Heart right ventricle (tissue), 16 donors: ENCODE results near the gene RAVER1. TPM values are rescaled to one million over a fixed set of nuclear protein-coding genes. Genes with fewer than 3 reads are reported as not detected.
"Not testable (repeated sequence)": the region's sequence is repeated elsewhere in the genome, so short reads cannot be mapped to it uniquely, and the experiment has no call there.

Experiments
- ATAC-seq, 8 donors: fragments of 200-7000 bp; cut with Tn5 transposase; one replicate each; pipeline ENCODE4 v1.9.1; 2020; ENCODE audit warnings: mild to moderate bottlenecking in 8 of 8, moderate library complexity in 8 of 8, moderate number of reproducible peaks in 1 of 8
- DNase-seq, 2 donors: peaks; one replicate each; pipeline ENCODE4 v3.0.0-alpha.2; 2020
- H3K27ac ChIP-seq, 10 donors: fragments of 200-600 bp; sonication (generic) in 2 of 10; one replicate each; pipeline versions ENCODE4 v1.5.0 to v1.8.0; 2020 to 2022; ENCODE audit warnings: mild to moderate bottlenecking in 3 of 10
- H3K27me3 ChIP-seq, 7 donors: fragments of 200-600 bp; one replicate each; pipeline ENCODE4 v1.8.0; 2021 to 2022; ENCODE audit warnings: mild to moderate bottlenecking in 2 of 7
- H3K36me3 ChIP-seq, 9 donors: fragments of 200-600 bp; sonication (generic) in 1 of 9; one replicate each; pipeline versions ENCODE4 v1.5.0 to v1.8.0; 2020 to 2022; ENCODE audit warnings: mild to moderate bottlenecking in 2 of 9
- H3K4me1 ChIP-seq, 9 donors: fragments of 200-600 bp; sonication (generic) in 1 of 9; one replicate each; pipeline versions ENCODE4 v1.5.0 to v1.8.0; 2020 to 2022; ENCODE audit warnings: mild to moderate bottlenecking in 4 of 9
- H3K4me3 ChIP-seq, 10 donors: fragments of 200-600 bp; sonication (generic) in 2 of 10; one replicate each; pipeline versions ENCODE4 v1.5.0 to v1.8.0; 2020 to 2022; ENCODE audit warnings: mild to moderate bottlenecking in 7 of 10, moderate library complexity in 2 of 10
- H3K9me3 ChIP-seq, 11 donors: fragments of 200-600 bp in 10 of 11; sonication (generic) in 2 of 11; one replicate each; pipeline versions ENCODE4 v1.5.0 to v1.8.0; 2013 to 2022; ENCODE audit warnings: mild to moderate bottlenecking in 2 of 11, control low read depth in 1 of 11, moderate library complexity in 1 of 11
- CTCF ChIP-seq, 9 donors: fragments of 200-600 bp; sonication (generic) in 2 of 9; IDR thresholded peaks; one replicate each; pipeline versions ENCODE4 v1.5.0 to v1.8.0; 2021 to 2022; ENCODE audit warnings: antibody characterized with exemption in 9 of 9, mild to moderate bottlenecking in 5 of 9, moderate library complexity in 1 of 9
- WGBS, 2 donors: extraction: QIAGEN DNeasy Blood & Tissue Kit; methylation state at CpG; one replicate each; pipeline ENCODE4 v1.1.7; 2013; ENCODE audit warnings: inconsistent platforms in 1 of 2; 5-methylcytosine and 5-hydroxymethylcytosine counted together
- intact Hi-C, 10 donors: fragments of 100-400 bp; cut with DNase I; formaldehyde crosslinking; loops; one replicate each; pipeline versions ENCODE4 v1.11.1 to v1.14.2; 2022
- polyA plus RNA-seq, 2 donors: library from polyadenylated mRNA; stranded (reverse); fragments of 200-250 nt; gene quantifications; one replicate each; pipeline ENCODE4 v1.2.3, GENCODE V29; 2013
- total RNA-seq, 10 donors: library from RNA; stranded (reverse); fragmentation: NEBNext Ultra II Directional in 3 of 10; extraction: Animal tissue kit (Norgen Biotek cat#: 25700) in 3 of 10; gene quantifications; one replicate each; pipeline versions ENCODE4 v1.2.1 to v1.2.4, GENCODE V29; 2021 to 2023
- donor health status: Arrhythmogenic right ventricular cardiomyopathy.
- donor health status: ischemic (EF 13 %, LVEDD 7.1; RV severe dilation, severe dysfunction).
- donor health status: healthy with polysubstance abuse.
- donor health status: DM: no; HTN: yes; CAD: no.
- donor health status: DM: no; HTN: no; CAD: no.
- donor health status: ischemic (EF 25% LVEDD 6.9; RV normal size, moderate dysfunction).
- donor health status: ischemic (EF 25% LVEDD 5.7; RV mildly dilated, moderate dysfunction).
- donor health status: healthy.
- donor health status: DM: yes; HTN: yes; CAD: no.
- donor health status: Ischemic cardiomyopathy.
- donor health status: ischemic (EF 35%, LVEDD 5.7; RV mildly dilated, moderate dysfunction).
- donor health status: nonischemic (EF 11% LVEDD 7.7; RV severe dilation, severe dysfunction).
- donor health status: DM: yes; HTN: yes; CAD: no.
- donor health status: PGD.
- donor health status: ischemic (EF 29% LVEDD 5.4; RV normal size, mild dysfunction).
- donor health status: nonischemic (EF 23%, LVEDD 6.1; RV moderate dilation, normal function).

Gene RAVER1
- total and polyA plus RNA-seq, 12 donors = 5.1 to 16.9 (median 12.2) TPM

GRCh38 chr19:10368101-10368803 is 34.9 kb upstream of the RAVER1 start:
- H3K4me1 ChIP-seq = peaks cover 0 to 8% (median 0%) of the 10 kb centered on the region in 9 donors
- no peaks in the 10 kb centered on the region for H3K27me3 ChIP-seq
- no peak for TF ChIP-seq CTCF (IDR thresholded peaks at IDR 0.05)
- ATAC-seq (no peak), DNase-seq (no peak)
- no peak overlapping the region for H3K4me3 ChIP-seq
- intact Hi-C loops = no loop called here
- H3K36me3 ChIP-seq = peaks cover 7 to 100% (median 32%) of the 10 kb centered on the region in 9 donors
- 94 to 95% methylated on average over 15 of the region's 15 CpGs for WGBS, 2 donors
- H3K9me3 ChIP-seq = no peaks in the 10 kb centered on the region
- H3K27ac ChIP-seq = no peak overlapping the region

GRCh38 chr19:10366950-10367512 is 33.7 kb upstream of the RAVER1 start:
- H3K4me1 ChIP-seq, H3K27ac ChIP-seq, ATAC-seq, DNase-seq, H3K4me3 ChIP-seq, H3K27me3 ChIP-seq, H3K9me3 ChIP-seq, intact Hi-C loops: not testable (repeated sequence)
- H3K36me3 ChIP-seq = peaks cover 7 to 100% (median 39%) of the 10 kb centered on the region in 9 donors
- 98 to 99% methylated on average over 4 of the region's 4 CpGs for WGBS, 2 donors

- 96 to 97% methylated on average over 23 of the region's 23 CpGs for WGBS, 2 donors
- no peak for TF ChIP-seq CTCF (IDR thresholded peaks at IDR 0.05)
- ATAC-seq = no peak
- DNase-seq = no peak
- intact Hi-C loops = no loop called here
- peaks cover 7 to 100% (median 46%) of the 10 kb centered on the region in 9 donors for H3K36me3 ChIP-seq
- no peak overlapping the region for H3K4me3 ChIP-seq
- H3K9me3 ChIP-seq = no peaks in the 10 kb centered on the region
- no peaks in the 10 kb centered on the region for H3K4me1 ChIP-seq
- no peak overlapping the region for H3K27ac ChIP-seq
- H3K27me3 ChIP-seq = no peaks in the 10 kb centered on the region
Observed at GRCh38 chr19:10365518-10365917, 32.2 kb upstream of the RAVER1 start.

- peaks cover 7 to 100% (median 46%) of the 10 kb centered on the region in 9 donors for H3K36me3 ChIP-seq
- no peak overlapping the region for H3K4me3 ChIP-seq
Observed at GRCh38 chr19:10364644-10365043, 31.3 kb upstream of the RAVER1 start.

More at GRCh38 chr19:10364644-10365043, 31.3 kb upstream of the RAVER1 start:
- intact Hi-C loops = no loop called here
- no peak for TF ChIP-seq CTCF (IDR thresholded peaks at IDR 0.05)
- no peaks in the 10 kb centered on the region for H3K27me3 ChIP-seq
- no peaks in the 10 kb centered on the region for H3K9me3 ChIP-seq
- H3K4me1 ChIP-seq = no peaks in the 10 kb centered on the region
- peak in 4 of 8 donors; percentile 18 to 60 (median 36) for ATAC-seq
- WGBS, 2 donors = 68 to 75% methylated on average over 19 of the region's 19 CpGs
- no peak overlapping the region for H3K27ac ChIP-seq
- no peak for DNase-seq
